H9 (cell line): Measurements from ENCODE around the gene LOXHD1. TPM values are rescaled to one million over a fixed set of nuclear protein-coding genes. Genes with fewer than 3 reads are reported as not detected.

Source experiments
- DNase-seq: peaks from one replicate; pipeline ENCODE4 v3.0.0-alpha.2; 2017
- H2AFZ ChIP-seq: one replicate; pipeline ENCODE4 v1.6.1; 2013; ENCODE audit warnings: mild to moderate bottlenecking, low read length, control low read depth, moderate library complexity
- H2AK5ac ChIP-seq: 2 replicates; pipeline ENCODE4 v1.6.1; 2013; ENCODE audit warnings: low read length, control low read depth, mixed read lengths; ENCODE audit not compliant: insufficient read length
- H2BK120ac ChIP-seq: one replicate; pipeline ENCODE4 v1.6.1; 2013; ENCODE audit warnings: low read depth, mild to moderate bottlenecking, low read length, control low read depth, inconsistent platforms; ENCODE audit not compliant: poor library complexity, severe bottlenecking
- H2BK12ac ChIP-seq: 2 replicates; pipeline ENCODE4 v1.6.1; 2013; ENCODE audit warnings: low read length, control low read depth, mixed read lengths, low read depth; ENCODE audit not compliant: insufficient read length
- H2BK15ac ChIP-seq: 2 replicates; pipeline ENCODE4 v1.6.1; 2013; ENCODE audit warnings: low read depth, low read length, control low read depth
- H2BK20ac ChIP-seq: one replicate; pipeline ENCODE4 v1.6.1; 2013; ENCODE audit warnings: low read depth, mild to moderate bottlenecking, low read length, control low read depth, inconsistent platforms; ENCODE audit not compliant: poor library complexity, severe bottlenecking
- H2BK5ac ChIP-seq: 2 replicates; pipeline ENCODE4 v1.6.1; 2013; ENCODE audit warnings: low read length, control low read depth, mixed read lengths; ENCODE audit not compliant: insufficient read length
- H3K14ac ChIP-seq: 2 replicates; pipeline ENCODE4 v1.6.1; 2013; ENCODE audit warnings: low read length, control low read depth; ENCODE audit not compliant: insufficient read depth
- H3K18ac ChIP-seq: 2 replicates; pipeline ENCODE4 v1.6.1; 2013; ENCODE audit warnings: low read depth, mild to moderate bottlenecking, mixed read lengths, low read length, control low read depth; ENCODE audit not compliant: insufficient read length
- H3K23ac ChIP-seq: 2 replicates; pipeline ENCODE4 v1.6.1; 2013; ENCODE audit warnings: low read length, control low read depth, mixed read lengths, low read depth; ENCODE audit not compliant: insufficient read length
- H3K23me2 ChIP-seq: 2 replicates; pipeline ENCODE4 v1.6.1; 2013; ENCODE audit warnings: low read depth, mild to moderate bottlenecking, mixed read lengths, low read length, control low read depth; ENCODE audit not compliant: insufficient read length, poor library complexity, severe bottlenecking
- H3K27ac ChIP-seq: 2 replicates; pipeline ENCODE4 v1.5.1; 2013; ENCODE audit warnings: low read length, control low read depth, mixed read lengths, low read depth; ENCODE audit not compliant: insufficient read length
- H3K27me3 ChIP-seq: 2 replicates; pipeline ENCODE4 v1.6.1; 2013; ENCODE audit warnings: low read length, control low read depth, inconsistent platforms; ENCODE audit not compliant: insufficient read depth
- H3K4ac ChIP-seq: 2 replicates; pipeline ENCODE4 v1.6.1; 2013; ENCODE audit warnings: low read depth, mild to moderate bottlenecking, control low read depth, inconsistent platforms, low read length, moderate library complexity
- H3K4me1 ChIP-seq: 2 replicates; pipeline ENCODE4 v1.6.1; 2013; ENCODE audit warnings: low read length, control low read depth, inconsistent platforms; ENCODE audit not compliant: insufficient read depth
- H3K4me2 ChIP-seq: 2 replicates; pipeline ENCODE4 v1.6.1; 2013; ENCODE audit warnings: low read length, control low read depth, mixed read lengths; ENCODE audit not compliant: insufficient read length, insufficient read depth
- H3K56ac ChIP-seq: 2 replicates; pipeline ENCODE4 v1.6.1; 2013; ENCODE audit warnings: low read depth, mild to moderate bottlenecking, mixed read lengths, low read length, control low read depth; ENCODE audit not compliant: insufficient read length
- H3K79me1 ChIP-seq: 2 replicates; pipeline ENCODE4 v1.6.1; 2013; ENCODE audit warnings: low read depth, mild to moderate bottlenecking, moderate library complexity, low read length, control low read depth, inconsistent platforms; ENCODE audit not compliant: insufficient read depth, poor library complexity, severe bottlenecking
- H3K79me2 ChIP-seq: 2 replicates; pipeline ENCODE4 v1.6.1; 2013; ENCODE audit warnings: low read length, control low read depth, inconsistent platforms; ENCODE audit not compliant: insufficient read depth
- H3K9ac ChIP-seq: 2 replicates; pipeline ENCODE4 v1.6.1; 2013; ENCODE audit warnings: low read length, control low read depth, mixed read lengths; ENCODE audit not compliant: insufficient read length; ENCODE audit errors: extremely low read depth
- H3K9me3 ChIP-seq: one replicate; pipeline ENCODE4 v1.6.1; 2013; ENCODE audit warnings: low read depth, low read length, inconsistent platforms; ENCODE audit not compliant: control insufficient read depth
- H3T11ph ChIP-seq: one replicate; pipeline ENCODE4 v1.6.1; 2013; ENCODE audit warnings: mild to moderate bottlenecking, low read length, control low read depth, inconsistent platforms
- H4K20me1 ChIP-seq: one replicate; pipeline ENCODE4 v1.6.1; 2013; ENCODE audit not compliant: control insufficient read depth, insufficient read length, insufficient read depth
- H4K5ac ChIP-seq: 2 replicates; pipeline ENCODE4 v1.6.1; 2013; ENCODE audit warnings: low read depth, mild to moderate bottlenecking, mixed read lengths, low read length, control low read depth; ENCODE audit not compliant: insufficient read length
- H4K8ac ChIP-seq: replicated peaks from 2 replicates; pipeline ENCODE4 v1.6.1; 2013; ENCODE audit warnings: low read length, control low read depth, mixed read lengths, low read depth; ENCODE audit not compliant: insufficient read length
- H4K91ac ChIP-seq: 2 replicates; pipeline ENCODE4 v1.6.1; 2013; ENCODE audit warnings: low read depth, mild to moderate bottlenecking, moderate library complexity, mixed read lengths, low read length, control low read depth; ENCODE audit not compliant: insufficient read length
- H3K27ac Mint-ChIP-seq, 3 experiments: 2 replicates in 2 of 3; 3 replicates in 1 of 3; pipeline ENCODE4 v1.8.0; 2020 to 2021; ENCODE audit warnings: mixed read lengths in 3 of 3, mild to moderate bottlenecking in 1 of 3, moderate library complexity in 1 of 3
- H3K27me3 Mint-ChIP-seq: 2 replicates; pipeline ENCODE4 v1.8.0; 2021; ENCODE audit warnings: low read depth, mild to moderate bottlenecking, moderate library complexity, mixed read lengths
- H3K36me3 Mint-ChIP-seq, 3 experiments: 2 replicates in 2 of 3; 3 replicates in 1 of 3; pipeline ENCODE4 v1.8.0; 2020 to 2021; ENCODE audit warnings: low read depth in 3 of 3, mixed read lengths in 3 of 3; ENCODE audit not compliant: insufficient read depth in 1 of 3
- H3K4me1 Mint-ChIP-seq, 2 experiments: 2 replicates each; pipeline ENCODE4 v1.8.0; 2020; ENCODE audit warnings: mixed read lengths in 2 of 2
- H3K4me3 Mint-ChIP-seq, 2 experiments: 2 replicates in 1 of 2; 3 replicates in 1 of 2; pipeline ENCODE4 v1.8.0; 2020 to 2021; ENCODE audit warnings: mild to moderate bottlenecking in 2 of 2, mixed read lengths in 2 of 2, moderate library complexity in 1 of 2
- H3K9me3 Mint-ChIP-seq, 2 experiments: 2 replicates in 1 of 2; 3 replicates in 1 of 2; pipeline ENCODE4 v1.8.0; 2020; ENCODE audit warnings: mild to moderate bottlenecking in 2 of 2, mixed read lengths in 2 of 2, moderate library complexity in 1 of 2
- CTCF ChIP-seq: fragments of 200-600 bp; sonication (generic); conservative IDR thresholded peaks from 3 replicates; pipeline ENCODE4 v1.8.0; 2021; ENCODE audit warnings: antibody characterized with exemption, mild to moderate bottlenecking
- WGBS: extraction: QIAGEN DNeasy Blood & Tissue Kit; methylation state at CpG from one replicate; pipeline ENCODE4 v1.1.7; 2013; ENCODE audit warnings: missing lambda C conversion rate, low lambda C conversion rate, mixed read lengths; ENCODE audit not compliant: insufficient read length; ENCODE audit errors: extremely low coverage; 5-methylcytosine and 5-hydroxymethylcytosine counted together
- total RNA-seq: library from RNA; stranded (reverse); gene quantifications from 2 replicates; pipeline ENCODE4 v1.2.1, GENCODE V29; 2021

Gene LOXHD1
- total RNA-seq, 1 experiment from 2014 or later = 0.07 TPM

- H4K8ac ChIP-seq = no peak overlapping the region
- no peak overlapping the region for H3K23ac ChIP-seq
- no peak overlapping the region for H3K4me2 ChIP-seq
- H3K18ac ChIP-seq = no peak overlapping the region
- H2BK20ac ChIP-seq = no peak overlapping the region
- no peak overlapping the region for H2AFZ ChIP-seq
- H3K27me3 Mint-ChIP-seq = peaks cover 2% of the 10 kb centered on the region; the same call in 1 of the 2 replicates
- H3K79me2 ChIP-seq = no peaks in the 10 kb centered on the region
- TF ChIP-seq CTCF = no peak
- no peak for DNase-seq
- H3K27ac ChIP-seq = no peak overlapping the region
- no peaks in the 10 kb centered on the region for H3K23me2 ChIP-seq
- no CpG with 5 or more reads among the region's 2 CpGs for WGBS
- H2BK5ac ChIP-seq = no peak overlapping the region
- no peak overlapping the region for H3K14ac ChIP-seq
- H4K5ac ChIP-seq = no peak overlapping the region
- no peak overlapping the region; a peak in 1 of 7 replicates for H3K27ac Mint-ChIP-seq
- H4K91ac ChIP-seq = no peak overlapping the region
- H4K20me1 ChIP-seq = no peaks in the 10 kb centered on the region
- H2BK15ac ChIP-seq = no peak overlapping the region
- H2BK120ac ChIP-seq = no peak overlapping the region
- no peak overlapping the region for H3K4ac ChIP-seq
- no peak overlapping the region for H2AK5ac ChIP-seq
- no peaks in the 10 kb centered on the region for H3K9me3 ChIP-seq
- H3K36me3 Mint-ChIP-seq = no peaks in the 10 kb centered on the region; a peak in 1 of 7 replicates
- H3K4me1 ChIP-seq = no peaks in the 10 kb centered on the region
- H3K9me3 Mint-ChIP-seq = no peaks in the 10 kb centered on the region
- H2BK12ac ChIP-seq = no peak overlapping the region
- H3K4me1 Mint-ChIP-seq = no peaks in the 10 kb centered on the region
- no peak overlapping the region for H3K56ac ChIP-seq
- no peaks in the 10 kb centered on the region for H3K27me3 ChIP-seq
- H3T11ph ChIP-seq = no peak overlapping the region
- H3K79me1 ChIP-seq = no peaks in the 10 kb centered on the region
- no peak overlapping the region; a peak in 1 of 5 replicates for H3K4me3 Mint-ChIP-seq
- H3K9ac ChIP-seq = no peak overlapping the region
Measured at GRCh38 chr18:46531482-46531881, 125.5 kb downstream of the LOXHD1 start.
